Neuronal stem cell (in vitro differentiated cells): ENCODE results near the gene GJB1.

Experiments used
- DNase-seq: peaks from one replicate; pipeline ENCODE4 v3.0.0-alpha.2; 2013; ENCODE audit warnings: low spot score
- H2AFZ ChIP-seq: one replicate; pipeline ENCODE4 v1.6.1; 2013; ENCODE audit warnings: mild to moderate bottlenecking, low read length, inconsistent platforms
- H2AK5ac ChIP-seq: 2 replicates; pipeline ENCODE4 v1.6.1; 2013; ENCODE audit warnings: low read depth, mild to moderate bottlenecking, inconsistent platforms, low read length, moderate library complexity, mixed read lengths
- H2BK120ac ChIP-seq: 2 replicates; pipeline ENCODE4 v1.6.1; 2013; ENCODE audit warnings: low read depth, mild to moderate bottlenecking, inconsistent platforms, low read length, moderate library complexity, mixed read lengths
- H2BK12ac ChIP-seq: one replicate; pipeline ENCODE4 v1.6.1; 2013; ENCODE audit warnings: low read length, inconsistent platforms
- H2BK15ac ChIP-seq: 2 replicates; pipeline ENCODE4 v1.6.1; 2013; ENCODE audit warnings: mild to moderate bottlenecking, low read length, inconsistent platforms, mixed read lengths
- H2BK5ac ChIP-seq: one replicate; pipeline ENCODE4 v1.6.1; 2013; ENCODE audit warnings: inconsistent platforms, mild to moderate bottlenecking, low read length, moderate library complexity
- H3K14ac ChIP-seq: one replicate; pipeline ENCODE4 v1.6.1; 2013; ENCODE audit warnings: low read length, inconsistent platforms
- H3K18ac ChIP-seq: 2 replicates; pipeline ENCODE4 v1.6.1; 2013; ENCODE audit warnings: low read length, inconsistent platforms
- H3K23ac ChIP-seq: 2 replicates; pipeline ENCODE4 v1.6.1; 2013; ENCODE audit warnings: low read depth, mild to moderate bottlenecking, mixed read lengths, low read length, inconsistent platforms; ENCODE audit not compliant: poor library complexity
- H3K27ac ChIP-seq: replicated peaks from 3 replicates; pipeline ENCODE4 v1.5.1; 2013; ENCODE audit warnings: low read length, inconsistent platforms
- H3K27me3 ChIP-seq, 3 experiments: 2 replicates each; pipeline ENCODE4 v1.6.1; 2013; ENCODE audit warnings: low read length in 3 of 3, mild to moderate bottlenecking in 2 of 3, inconsistent platforms in 1 of 3, low read depth in 1 of 3, mixed read lengths in 1 of 3, moderate library complexity in 1 of 3; ENCODE audit not compliant: control insufficient read depth in 3 of 3, insufficient read depth in 3 of 3
- H3K36me3 ChIP-seq, 2 donors: replicated peaks in 1 of 2; 2 replicates each; pipeline ENCODE4 v1.6.1; 2013; ENCODE audit warnings: low read length in 2 of 2; ENCODE audit not compliant: control insufficient read depth in 2 of 2, insufficient read depth in 2 of 2
- H3K4ac ChIP-seq: 2 replicates; pipeline ENCODE4 v1.6.1; 2013; ENCODE audit warnings: inconsistent platforms, mild to moderate bottlenecking, low read length, moderate library complexity
- H3K4me1 ChIP-seq, 2 donors: 1 replicate in 1 of 2; 2 replicates in 1 of 2; pipeline ENCODE4 v1.6.1; 2013; ENCODE audit warnings: low read length in 2 of 2, low read depth in 1 of 2; ENCODE audit not compliant: control insufficient read depth in 2 of 2, insufficient read depth in 1 of 2
- H3K4me2 ChIP-seq: one replicate; pipeline ENCODE4 v1.6.1; 2013; ENCODE audit warnings: mild to moderate bottlenecking, low read length, inconsistent platforms; ENCODE audit not compliant: insufficient read depth, poor library complexity, severe bottlenecking
- H3K4me3 ChIP-seq, 2 donors: 2 replicates each; pipeline ENCODE4 v1.5.1; 2013; ENCODE audit warnings: low read length in 2 of 2, mild to moderate bottlenecking in 2 of 2, inconsistent platforms in 1 of 2, moderate library complexity in 1 of 2
- H3K79me1 ChIP-seq: one replicate; pipeline ENCODE4 v1.6.1; 2013; ENCODE audit warnings: low read depth, mild to moderate bottlenecking, inconsistent platforms, low read length, moderate library complexity
- H3K9ac ChIP-seq: one replicate; pipeline ENCODE4 v1.6.1; 2013; ENCODE audit warnings: mild to moderate bottlenecking, low read depth, low read length, inconsistent platforms; ENCODE audit not compliant: poor library complexity
- H3K9me3 ChIP-seq, 2 donors: replicated peaks in 1 of 2; 2 replicates each; pipeline versions ENCODE3 to v1.6.1; 2013; ENCODE audit warnings: low read length in 2 of 2, mild to moderate bottlenecking in 2 of 2, inconsistent platforms in 1 of 2, low read depth in 1 of 2, mixed read lengths in 1 of 2, moderate library complexity in 1 of 2; ENCODE audit not compliant: control insufficient read depth in 2 of 2, insufficient read depth in 1 of 2
- H4K8ac ChIP-seq: one replicate; pipeline ENCODE4 v1.6.1; 2013; ENCODE audit warnings: low read depth, mild to moderate bottlenecking, inconsistent platforms, low read length, moderate library complexity
- H4K91ac ChIP-seq: one replicate; pipeline ENCODE4 v1.6.1; 2013; ENCODE audit warnings: low read length, low read depth, mild to moderate bottlenecking, inconsistent platforms; ENCODE audit not compliant: poor library complexity
- WGBS, 2 donors: extraction: QIAGEN DNeasy Blood & Tissue Kit; methylation state at CpG; one replicate each; pipeline ENCODE4 v1.1.7; 2013; ENCODE audit warnings: missing lambda C conversion rate in 2 of 2, mixed read lengths in 1 of 2; ENCODE audit not compliant: insufficient read length in 2 of 2, insufficient replicate concordance in 1 of 2; ENCODE audit errors: extremely low coverage in 2 of 2; 5-methylcytosine and 5-hydroxymethylcytosine counted together

The GJB1 gene

DNA sequence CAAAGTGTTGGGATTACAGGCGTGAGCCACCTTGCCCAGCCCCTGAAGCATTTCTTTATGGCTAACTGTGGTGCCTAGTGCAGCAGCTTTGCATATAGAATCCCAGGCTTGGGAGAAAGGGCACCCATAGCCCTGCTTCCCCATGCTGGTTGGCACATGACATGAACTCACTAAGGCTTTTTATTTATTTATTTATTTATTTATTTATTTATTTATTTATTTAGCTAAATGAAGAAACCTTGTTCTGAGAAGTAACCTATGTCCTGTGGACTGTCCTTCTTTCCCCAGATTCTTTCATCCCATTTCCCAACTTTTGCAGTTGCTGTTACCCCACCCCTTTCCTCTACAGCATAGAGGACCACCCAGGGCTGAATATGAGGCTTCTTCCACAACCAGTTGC lies 1.9 kb upstream of the GJB1 start:
- Histone ChIP-seq H4K91ac (no peak overlapping the region), H3K4me3 (no peak overlapping the region), H3K14ac (no peak overlapping the region), H4K8ac (no peak overlapping the region), H2BK120ac (no peak overlapping the region), H2BK12ac (no peak overlapping the region), H3K27ac (no peak overlapping the region), H3K4me1 (peaks cover 6 to 16% of the 10 kb centered on the region in 2 donors), H2BK15ac (no peak overlapping the region), H3K36me3 (no peaks in the 10 kb centered on the region), H3K9me3 (no peaks in the 10 kb centered on the region), H3K23ac (no peak overlapping the region), H2AK5ac (no peak overlapping the region), H3K27me3 (no peaks in the 10 kb centered on the region), H2AFZ (no peak overlapping the region), H3K79me1 (no peaks in the 10 kb centered on the region), H3K4ac (no peak overlapping the region), H3K9ac (no peak overlapping the region), H3K18ac (no peak overlapping the region), H2BK5ac (no peak overlapping the region), H3K4me2 (no peak overlapping the region)
- WGBS, 2 donors, result no CpG with 5 or more reads among the region's 1 CpG
- DNase-seq, result no peak

DNA sequence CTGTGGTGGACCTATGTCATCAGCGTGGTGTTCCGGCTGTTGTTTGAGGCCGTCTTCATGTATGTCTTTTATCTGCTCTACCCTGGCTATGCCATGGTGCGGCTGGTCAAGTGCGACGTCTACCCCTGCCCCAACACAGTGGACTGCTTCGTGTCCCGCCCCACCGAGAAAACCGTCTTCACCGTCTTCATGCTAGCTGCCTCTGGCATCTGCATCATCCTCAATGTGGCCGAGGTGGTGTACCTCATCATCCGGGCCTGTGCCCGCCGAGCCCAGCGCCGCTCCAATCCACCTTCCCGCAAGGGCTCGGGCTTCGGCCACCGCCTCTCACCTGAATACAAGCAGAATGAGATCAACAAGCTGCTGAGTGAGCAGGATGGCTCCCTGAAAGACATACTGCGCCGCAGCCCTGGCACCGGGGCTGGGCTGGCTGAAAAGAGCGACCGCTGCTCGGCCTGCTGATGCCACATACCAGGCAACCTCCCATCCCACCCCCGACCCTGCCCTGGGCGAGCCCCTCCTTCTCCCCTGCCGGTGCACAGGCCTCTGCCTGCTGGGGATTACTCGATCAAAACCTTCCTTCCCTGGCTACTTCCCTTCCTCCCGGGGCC lies 1.2 kb downstream of the GJB1 start:
- Histone ChIP-seq H2BK12ac (no peak overlapping the region), H2BK120ac (no peak overlapping the region), H3K4me3 (no peak overlapping the region), H2AFZ (peak overlapping the region; percentile 50), H4K91ac (no peak overlapping the region), H3K27me3 (no peaks in the 10 kb centered on the region), H3K9me3 (no peaks in the 10 kb centered on the region), H2BK5ac (no peak overlapping the region), H3K23ac (no peak overlapping the region), H3K79me1 (no peaks in the 10 kb centered on the region), H3K4me1 (peaks cover 4 to 11% of the 10 kb centered on the region in 2 donors), H3K4ac (no peak overlapping the region), H3K9ac (peak overlapping the region; percentile 21), H3K27ac (no peak overlapping the region), H2AK5ac (no peak overlapping the region), H3K18ac (no peak overlapping the region), H3K36me3 (no peaks in the 10 kb centered on the region), H4K8ac (no peak overlapping the region), H3K14ac (no peak overlapping the region), H3K4me2 (no peak overlapping the region), H2BK15ac (peak overlapping the region; percentile 37)
- DNase-seq, result no peak
- no CpG with 5 or more reads among the region's 32 CpGs for WGBS, 2 donors

DNA sequence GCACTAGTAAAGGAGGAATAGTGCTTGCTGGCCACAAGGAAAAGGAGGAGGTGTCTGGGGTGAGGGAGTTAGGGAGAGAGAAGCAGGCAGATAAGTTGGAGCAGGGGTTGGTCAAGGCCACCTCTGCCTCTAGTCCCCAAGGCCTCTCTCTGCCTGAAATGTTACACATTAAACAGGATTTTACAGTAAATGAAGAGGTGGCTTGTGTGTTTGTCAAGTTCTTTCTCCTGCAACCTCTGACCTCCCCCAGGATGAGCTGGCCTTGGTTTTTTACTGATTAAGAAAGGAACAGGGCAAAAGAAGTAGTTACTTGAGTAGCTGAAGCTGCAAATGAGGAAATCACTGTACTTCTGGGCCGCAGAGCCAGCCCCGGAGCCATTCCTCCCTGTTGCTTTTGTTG lies 2.0 kb downstream of the GJB1 start:
- Histone ChIP-seq H4K91ac (no peak overlapping the region), H3K79me1 (no peaks in the 10 kb centered on the region), H3K36me3 (no peaks in the 10 kb centered on the region), H3K27ac (no peak overlapping the region), H3K18ac (no peak overlapping the region), H3K9ac (no peak overlapping the region), H3K23ac (no peak overlapping the region), H2BK5ac (no peak overlapping the region), H3K4ac (no peak overlapping the region), H3K9me3 (no peaks in the 10 kb centered on the region), H2BK120ac (no peak overlapping the region), H3K4me2 (no peak overlapping the region), H3K4me3 (no peak overlapping the region), H3K4me1 (peaks cover 4 to 11% of the 10 kb centered on the region in 2 donors), H3K27me3 (no peaks in the 10 kb centered on the region), H2BK15ac (no peak overlapping the region), H2AFZ (peak overlapping the region; percentile 50), H2BK12ac (no peak overlapping the region), H3K14ac (no peak overlapping the region), H4K8ac (no peak overlapping the region), H2AK5ac (no peak overlapping the region)
- no peak for DNase-seq
- WGBS, 2 donors, result no CpG with 5 or more reads among the region's 2 CpGs

DNA sequence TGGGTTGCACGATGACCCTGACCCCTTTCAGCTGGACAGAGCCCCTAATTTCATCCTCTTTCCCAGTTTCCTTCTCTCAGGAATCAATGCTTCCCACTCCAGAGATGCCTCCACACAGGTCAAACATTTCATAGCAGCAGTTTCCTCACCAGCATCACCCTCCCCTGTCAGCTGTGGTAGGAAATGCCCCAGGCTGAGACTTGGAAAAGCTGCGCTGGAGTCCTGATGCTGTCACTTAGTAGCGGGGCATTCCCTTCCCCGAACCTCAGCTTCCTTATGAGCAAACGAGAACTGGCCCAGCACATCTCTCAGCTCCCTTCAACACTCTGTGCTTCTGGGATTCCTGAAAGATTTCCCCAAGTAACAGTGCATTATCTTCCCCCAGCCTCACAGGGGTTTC lies 2.7 kb downstream of the GJB1 start:
- H3K4me2 ChIP-seq, result no peak overlapping the region
- no peak overlapping the region for H3K27ac ChIP-seq
- no peaks in the 10 kb centered on the region for H3K27me3 ChIP-seq
- no peaks in the 10 kb centered on the region for H3K79me1 ChIP-seq
- H3K9me3 ChIP-seq, result no peaks in the 10 kb centered on the region
- no peak overlapping the region for H4K91ac ChIP-seq
- H4K8ac ChIP-seq, result no peak overlapping the region
- H3K9ac ChIP-seq, result no peak overlapping the region
- no peak overlapping the region for H2BK15ac ChIP-seq
- no peak for DNase-seq
- peaks cover 4 to 11% of the 10 kb centered on the region in 2 donors for H3K4me1 ChIP-seq
- no peak overlapping the region for H3K18ac ChIP-seq
- no peak overlapping the region for H2BK120ac ChIP-seq
- H2AFZ ChIP-seq, result no peak overlapping the region
- no peak overlapping the region for H2BK12ac ChIP-seq
- no peak overlapping the region for H2AK5ac ChIP-seq
- H2BK5ac ChIP-seq, result no peak overlapping the region
- no peak overlapping the region for H3K4me3 ChIP-seq
- no peak overlapping the region for H3K23ac ChIP-seq
- no CpG with 5 or more reads among the region's 5 CpGs for WGBS, 2 donors
- H3K14ac ChIP-seq, result no peak overlapping the region
- no peaks in the 10 kb centered on the region for H3K36me3 ChIP-seq
- no peak overlapping the region for H3K4ac ChIP-seq
